Endometrial microvascular endothelial cells (primary cell): ENCODE measurements around the gene BCL2L13. TPM values are rescaled to one million over a fixed set of nuclear protein-coding genes. Genes with fewer than 3 reads are reported as not detected.

Experiments
- in situ Hi-C: cut with HindIII; loops from 2 replicates; pipeline ENCODE4 v1.10.0; 2017; ENCODE audit warnings: low sequenced_read_pairs, low pct_unique_long_range_greater_than_20kb; ENCODE audit errors: inconsistent ontology term
- total RNA-seq: library from RNA; depleted of rRNA; stranded (reverse); fragments of >200 nt; gene quantifications from one replicate; pipeline ENCODE4 v1.2.3, GENCODE V29; 2015; ENCODE audit errors: inconsistent ontology term

The BCL2L13 gene
- total RNA-seq, 1 donor from 2014 or later, result 78.2 TPM

- in situ Hi-C loops, result no loop called here
Measured at GRCh38 chr22:17772249-17772957, 133.8 kb downstream of the BCL2L13 start.

DNA sequence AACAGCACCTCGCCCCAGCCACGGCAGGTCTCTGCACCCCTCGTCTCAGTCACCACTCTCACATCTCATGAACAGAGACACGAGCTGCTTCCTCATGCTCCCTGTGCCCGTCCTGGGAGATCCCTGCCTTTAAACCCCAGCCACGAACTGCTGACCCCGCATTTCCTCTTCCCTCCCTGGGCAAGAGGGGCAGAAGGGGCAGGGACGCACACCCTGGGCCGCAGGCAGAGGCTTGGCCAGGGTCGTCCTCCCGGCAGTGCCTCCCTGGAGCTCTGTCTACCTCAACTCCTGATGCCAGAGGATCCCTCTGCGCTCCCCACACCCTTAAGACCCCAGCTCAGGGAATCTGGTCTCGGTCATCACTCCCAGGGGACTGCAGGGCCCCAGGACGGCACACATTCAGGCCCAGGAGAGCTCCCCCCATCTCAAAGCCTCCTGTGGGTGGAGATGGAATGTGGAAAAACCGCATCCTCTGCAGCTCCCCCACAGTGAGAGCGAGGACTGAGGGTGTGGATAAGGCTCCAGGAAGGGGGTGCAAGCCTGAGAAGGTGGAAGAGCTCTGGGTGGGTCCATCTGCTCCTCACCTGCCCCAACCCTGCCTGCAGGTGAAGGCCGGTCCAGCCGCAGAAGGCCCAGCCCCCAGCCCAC, 134.5 kb downstream of the BCL2L13 start:
- in situ Hi-C loops, result no loop called here

DNA sequence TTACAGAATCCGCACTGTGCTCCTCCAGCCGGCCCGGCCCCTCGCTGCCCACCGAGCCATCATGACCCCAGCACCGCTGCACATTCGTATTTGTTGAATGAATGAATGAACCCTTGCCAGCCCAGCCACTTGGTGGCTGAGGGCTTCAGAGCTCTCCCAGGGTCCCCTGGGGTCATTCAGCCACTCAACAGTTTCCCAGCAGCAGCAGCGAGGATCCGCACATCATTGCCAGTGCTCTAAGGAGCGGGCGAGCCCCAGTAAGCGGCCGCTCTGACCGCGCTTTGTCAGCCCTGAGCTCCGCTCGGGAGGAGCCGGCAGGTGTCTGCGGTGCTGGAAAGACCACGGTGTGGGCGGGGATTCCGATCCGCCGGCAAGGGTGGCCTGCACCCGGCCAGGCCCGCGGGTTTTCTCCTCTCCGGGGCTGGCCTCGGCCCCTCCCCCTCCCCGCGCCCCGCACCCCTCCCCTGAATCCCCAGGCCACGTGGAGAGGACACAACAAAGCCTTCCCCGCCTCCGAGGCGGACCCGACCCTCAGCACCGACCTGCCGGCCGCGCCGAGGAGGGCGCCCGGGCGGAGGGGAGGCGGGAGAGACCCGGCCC, 135.1 kb downstream of the BCL2L13 start:
- in situ Hi-C loops, result no loop called here

- in situ Hi-C loops, result no loop called here
Measured at GRCh38 chr22:17774206-17774925, 135.8 kb downstream of the BCL2L13 start, which contains the start of gene BID. Gene BID, minus strand, starts transcription at chr22:17774469. Its CDS starts 24,353 bp downstream, at chr22:17750116.

DNA sequence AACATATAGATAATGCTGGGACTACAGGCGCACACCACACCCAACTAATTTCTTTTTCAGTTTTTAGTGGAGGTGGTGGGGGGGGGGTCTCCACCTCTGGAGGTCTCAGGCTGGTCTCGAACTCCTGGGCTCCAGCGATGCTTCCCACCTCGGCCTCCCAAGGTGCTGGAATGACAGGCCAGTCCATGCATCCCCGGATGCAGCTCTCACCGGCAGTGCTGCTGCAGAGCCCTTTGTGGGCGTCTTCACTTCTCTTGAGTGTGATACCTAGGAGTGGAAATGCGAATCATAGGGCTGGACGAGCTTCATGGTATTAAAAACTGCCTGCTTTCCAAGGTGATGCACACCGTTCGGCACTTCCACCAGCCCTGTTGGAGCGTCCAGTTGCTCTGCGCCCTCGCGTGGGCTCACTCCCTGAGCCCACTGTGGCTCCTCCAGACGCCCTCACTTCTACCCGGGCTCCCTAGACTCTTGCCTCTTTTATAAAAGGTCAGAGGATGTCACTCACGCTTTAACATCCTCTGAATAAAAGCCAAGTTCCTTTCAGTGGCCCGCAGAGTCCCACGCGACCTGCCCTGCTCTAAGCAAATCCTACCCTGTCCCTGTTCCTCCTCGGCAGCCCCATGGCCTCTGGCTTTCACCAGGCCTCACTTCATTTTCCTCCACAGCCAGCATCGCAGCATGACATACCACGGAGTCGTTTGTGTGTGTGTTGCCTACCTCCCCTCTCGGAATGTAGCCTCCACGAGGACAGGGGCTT, 136.5 kb downstream of the BCL2L13 start:
- in situ Hi-C loops, result no loop called here

DNA sequence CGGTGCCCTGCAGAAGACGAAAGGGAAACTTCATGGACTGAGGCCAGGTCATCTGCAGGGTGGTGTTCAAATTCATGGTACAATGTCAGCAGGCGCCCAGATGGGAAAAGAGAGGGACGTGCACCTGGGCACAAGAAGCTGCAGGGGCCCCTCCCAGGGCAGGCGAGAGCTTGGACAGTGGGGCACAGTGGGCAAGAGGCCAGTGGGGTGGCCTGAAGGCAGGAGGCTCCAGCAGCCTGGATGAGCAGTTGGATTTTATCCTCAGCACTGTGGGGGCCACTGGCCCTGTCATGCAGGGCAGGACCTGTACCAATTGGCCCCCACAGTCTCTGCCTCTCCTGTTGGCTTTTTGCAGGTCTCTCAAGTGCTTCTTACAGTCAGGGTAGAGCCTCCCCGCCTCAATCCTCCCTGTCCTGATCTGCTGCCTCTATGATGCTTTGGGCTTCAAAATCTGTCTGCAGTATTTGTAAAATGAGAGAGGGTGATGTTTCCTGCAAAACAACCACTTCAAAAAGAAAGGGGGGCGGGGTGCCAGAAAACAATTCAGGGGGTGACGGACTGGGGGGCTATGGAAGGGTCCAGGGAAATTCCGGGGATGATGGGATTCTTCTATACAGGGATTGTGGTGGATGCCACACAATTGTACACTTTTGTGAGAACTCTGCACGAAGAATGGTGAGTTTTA, 137.4 kb downstream of the BCL2L13 start:
- in situ Hi-C loops, result no loop called here

DNA sequence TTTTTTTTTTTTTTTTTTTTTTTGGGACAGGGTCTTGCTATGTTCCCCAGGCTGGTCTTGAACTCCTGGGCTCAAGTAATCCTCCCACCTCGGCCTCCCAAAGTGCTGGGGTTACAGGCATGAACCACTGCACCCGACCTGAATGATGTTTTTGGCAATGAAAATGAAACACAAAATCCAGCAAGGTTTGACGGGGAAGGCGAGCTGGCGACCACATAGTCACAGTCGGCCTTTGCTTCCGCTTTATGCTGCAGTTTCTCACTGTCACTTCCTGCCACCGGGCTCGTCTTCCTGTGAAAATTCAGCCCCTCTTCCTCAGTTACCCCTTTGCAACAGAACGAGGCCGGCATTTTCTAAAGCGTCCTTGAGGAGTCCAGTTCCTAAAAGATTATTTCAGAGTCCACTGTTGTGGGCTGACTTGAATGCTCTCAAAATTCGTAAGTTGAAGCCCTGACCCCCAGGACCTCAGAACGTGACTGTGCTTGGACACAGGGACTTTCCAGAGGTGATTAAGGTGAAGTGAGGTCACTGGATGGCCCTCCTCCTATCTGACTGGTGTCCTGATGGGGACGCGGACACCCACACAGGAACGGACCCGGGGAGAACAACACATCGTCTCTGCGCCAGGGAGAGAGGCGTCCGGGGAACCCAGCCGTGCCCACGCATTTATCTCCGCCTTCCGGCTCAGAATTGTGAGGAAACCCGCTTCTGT, 138.6 kb downstream of the BCL2L13 start:
- in situ Hi-C loops, result no loop called here

DNA sequence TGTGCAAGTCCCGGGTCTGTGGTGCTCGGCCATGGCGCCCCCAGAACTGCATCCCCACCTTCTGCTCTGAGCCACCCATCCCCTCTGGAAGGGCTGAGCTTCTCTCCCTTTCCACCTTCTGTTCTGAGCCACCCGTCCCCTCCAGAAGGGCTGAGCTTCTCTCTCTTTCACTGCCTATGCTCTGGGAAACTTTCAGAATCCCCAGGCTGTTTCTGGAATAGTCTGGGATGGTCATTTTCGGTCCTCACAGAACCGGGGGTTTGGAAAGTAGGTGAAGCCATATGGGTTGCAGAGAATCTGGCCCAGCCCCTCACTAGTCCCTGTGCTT, 139.1 kb downstream of the BCL2L13 start:
- in situ Hi-C loops, result no loop called here

DNA sequence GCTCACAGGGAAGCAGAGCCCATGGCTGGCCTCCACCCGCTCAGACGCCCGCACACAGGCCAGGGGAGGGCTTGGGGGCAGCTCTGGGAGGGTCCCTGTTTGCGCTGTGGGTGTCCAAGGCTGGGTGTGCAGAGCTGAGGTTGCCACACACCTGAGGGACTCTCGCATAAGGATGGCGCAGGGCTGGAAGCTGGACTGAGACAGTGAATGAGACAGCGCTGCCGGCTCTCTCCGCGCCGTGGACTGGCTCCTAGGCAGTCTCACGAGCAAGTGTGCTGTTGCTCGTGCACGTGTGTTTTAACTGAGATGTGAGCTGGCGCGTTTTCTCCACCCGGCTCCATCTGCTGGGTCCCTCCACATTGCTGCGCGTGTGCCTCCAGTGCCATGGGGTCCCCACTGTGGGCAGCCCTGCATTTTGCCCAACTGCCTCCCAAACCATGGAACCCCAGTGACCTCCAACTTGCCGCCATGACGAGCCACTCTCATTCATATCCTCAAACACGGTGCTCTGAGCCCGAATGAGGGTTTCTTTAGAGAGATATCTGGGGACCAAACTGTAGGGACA, 139.9 kb downstream of the BCL2L13 start:
- in situ Hi-C loops, result no loop called here

DNA sequence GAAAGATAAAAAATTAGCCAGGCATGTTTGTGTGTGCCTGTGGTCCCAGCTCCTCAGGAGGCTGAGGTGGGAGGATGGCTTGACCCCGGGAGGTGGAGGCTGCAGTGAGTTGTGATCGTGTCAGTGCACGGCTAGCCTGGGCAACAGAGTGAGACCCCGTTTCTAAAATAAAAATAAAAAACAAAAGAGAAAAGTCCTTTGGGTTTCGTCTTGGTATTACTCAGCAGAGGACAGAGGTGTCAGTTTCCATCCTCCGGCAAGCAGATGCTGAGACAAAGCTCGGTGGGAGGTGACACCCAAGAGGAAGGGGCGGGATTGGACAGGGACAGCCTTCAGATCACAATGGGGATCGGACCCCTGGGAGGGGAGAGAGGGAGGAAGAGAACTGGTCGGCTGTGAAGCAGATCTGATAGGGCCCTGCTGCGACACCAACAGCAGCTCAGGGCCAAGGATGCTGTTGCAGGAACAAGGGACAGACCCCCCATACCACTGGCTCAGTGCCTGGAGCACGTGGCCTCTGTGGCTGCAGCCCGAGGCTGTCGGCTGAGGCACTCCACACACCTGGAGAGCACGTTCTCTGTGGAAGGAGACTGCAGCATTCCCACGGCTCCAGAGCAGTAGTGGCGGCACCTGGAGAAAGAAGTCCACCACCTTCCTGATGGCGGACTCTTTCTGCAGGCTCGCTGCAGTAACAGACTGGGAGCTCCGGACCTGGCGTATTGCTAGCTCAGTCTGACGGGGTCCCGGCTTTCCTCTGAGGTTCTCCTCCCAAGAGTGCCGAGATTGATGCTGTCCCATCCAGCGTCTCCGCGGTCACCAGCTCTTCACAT, 140.9 kb downstream of the BCL2L13 start:
- in situ Hi-C loops, result no loop called here

DNA sequence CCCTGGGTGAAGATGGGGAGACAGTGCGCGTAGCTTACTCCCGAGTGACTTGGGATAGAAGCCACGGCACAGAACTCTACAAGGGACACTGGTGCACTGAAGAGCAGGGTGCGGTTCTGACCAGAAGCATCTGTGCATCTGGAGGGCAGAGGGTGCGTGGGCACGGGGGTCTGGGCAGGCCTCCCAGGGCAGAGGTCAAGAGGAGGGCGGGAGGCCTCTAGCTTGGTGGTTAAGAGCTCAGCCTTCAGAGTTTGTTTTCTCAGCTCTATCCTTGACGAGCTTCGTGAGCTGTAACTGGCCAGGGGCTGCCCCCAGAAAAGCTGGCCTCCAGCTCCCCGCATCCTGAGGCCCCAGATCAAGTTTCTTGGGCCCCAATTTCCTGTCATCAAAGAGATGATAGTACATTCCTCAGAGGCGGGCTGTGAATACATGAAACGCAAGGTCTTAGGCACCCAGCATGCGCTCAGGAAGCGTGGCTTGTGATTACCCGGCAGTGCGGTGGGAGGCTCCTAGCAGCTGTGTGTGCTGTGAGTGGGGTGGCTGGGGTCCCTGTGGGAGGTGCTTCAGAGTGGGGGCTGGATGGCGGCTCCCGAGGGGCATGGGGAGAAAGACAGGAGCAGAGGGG, 141.7 kb downstream of the BCL2L13 start:
- in situ Hi-C loops, result no loop called here

Other genes starting within 250 kb of the BCL2L13 start
- not detected for gene SLC25A18, start 75.3 kb upstream of the BCL2L13 start, total RNA-seq
- 127 TPM for gene ATP6V1E1, start 10.0 kb upstream of the BCL2L13 start, total RNA-seq
- gene BID, start 135.7 kb downstream of the BCL2L13 start, total RNA-seq, result 117 TPM